Lower lobe of right lung (tissue), 2 donors: Measurements from ENCODE around the gene MORN1. TPM values are rescaled to one million over a fixed set of nuclear protein-coding genes. Genes with fewer than 3 reads are reported as not detected.

ENCODE experiments used
- ATAC-seq, 2 donors: fragments of 200-7000 bp; cut with Tn5 transposase; one replicate each; pipeline ENCODE4 v1.9.1; 2020 to 2022; ENCODE audit warnings: mild to moderate bottlenecking in 2 of 2, moderate library complexity in 2 of 2
- DNase-seq: peaks from one replicate; pipeline ENCODE4 v3.0.0-alpha.2; 2020
- H3K27ac ChIP-seq: fragments of 200-600 bp; one replicate; pipeline ENCODE4 v1.8.0; 2022
- H3K27me3 ChIP-seq: fragments of 200-600 bp; one replicate; pipeline ENCODE4 v1.8.0; 2022; ENCODE audit warnings: low read depth
- H3K36me3 ChIP-seq: fragments of 200-600 bp; one replicate; pipeline ENCODE4 v1.8.0; 2022; ENCODE audit warnings: mild to moderate bottlenecking
- H3K4me1 ChIP-seq: fragments of 200-600 bp; one replicate; pipeline ENCODE4 v1.8.0; 2022
- H3K4me3 ChIP-seq: fragments of 200-600 bp; one replicate; pipeline ENCODE4 v1.8.0; 2022; ENCODE audit warnings: mild to moderate bottlenecking
- H3K9me3 ChIP-seq: fragments of 200-600 bp; one replicate; pipeline ENCODE4 v1.8.0; 2022
- CTCF ChIP-seq: fragments of 200-600 bp; IDR thresholded peaks from one replicate; pipeline ENCODE4 v1.8.0; 2022; ENCODE audit warnings: antibody characterized with exemption, mild to moderate bottlenecking
- intact Hi-C: fragments of 100-400 bp; cut with DNase I; formaldehyde crosslinking; loops from one replicate; pipeline ENCODE4 v1.11.0; 2022
- total RNA-seq: library from RNA; stranded (reverse); fragmentation: NEBNext Ultra II Directional; extraction: Animal tissue kit (Norgen Biotek cat#: 25700); gene quantifications from one replicate; pipeline ENCODE4 v1.2.1, GENCODE V29; 2021
- donor health status: DM: no; HTN: yes; CAD: no; lungs with severe emphysema.

Gene MORN1
- total RNA-seq, 1 donor from 2014 or later: 13.4 TPM

GRCh38 chr1:2290595-2291510 lies 100.5 kb downstream of the MORN1 start:
- Histone ChIP-seq H3K4me3 (peak overlapping the region; percentile 45), H3K9me3 (no peaks in the 10 kb centered on the region), H3K27me3 (no peaks in the 10 kb centered on the region), H3K4me1 (peaks cover 83% of the 10 kb centered on the region), H3K36me3 (no peaks in the 10 kb centered on the region), H3K27ac (peak overlapping the region; percentile 88)
- no peak for TF ChIP-seq CTCF
- peak; percentile 81 to 84 for ATAC-seq
- intact Hi-C loops: no loop called here
- DNase-seq: peak; percentile 89

DNA sequence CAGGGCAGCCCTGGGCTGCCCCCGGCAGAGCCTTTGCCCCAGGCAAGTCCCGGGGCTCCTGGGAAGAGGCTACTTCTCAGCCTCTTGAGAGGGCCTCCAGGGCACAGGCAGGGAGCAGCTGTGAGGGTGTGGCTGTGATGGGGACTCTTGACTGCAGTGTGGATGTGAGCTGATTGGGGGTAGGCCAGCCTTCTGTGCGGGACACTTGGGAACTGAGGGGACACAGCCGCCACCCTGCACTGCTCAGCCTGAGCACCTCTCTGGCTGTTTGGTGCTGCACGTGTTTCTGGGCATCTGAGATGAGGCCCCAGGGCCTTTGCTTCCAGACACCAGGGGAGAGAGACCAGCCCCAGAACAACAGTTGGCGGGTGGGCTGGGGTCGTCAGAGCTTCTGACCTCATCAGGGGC lies 101.2 kb downstream of the MORN1 start:
- intact Hi-C loops: no loop called here

DNA sequence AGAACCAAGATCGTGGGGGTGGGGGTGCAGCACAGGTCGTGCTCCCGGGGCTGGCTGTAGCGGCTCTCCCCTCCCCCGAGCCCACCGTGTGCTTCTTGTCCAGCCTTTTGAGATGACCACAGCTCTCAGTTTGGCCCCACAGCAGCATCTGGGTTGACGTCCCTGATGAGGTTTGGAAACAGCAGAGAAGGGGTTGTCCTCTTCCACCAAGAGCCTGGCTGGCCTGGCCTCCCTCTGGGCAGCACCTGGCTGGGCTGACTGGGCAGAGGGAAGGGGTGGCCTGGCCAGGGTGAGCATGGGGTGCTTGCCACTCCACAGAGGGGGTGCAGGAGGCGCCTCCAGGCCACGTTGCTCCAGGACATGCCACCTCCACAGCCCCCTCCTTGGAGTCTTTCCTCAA lies 101.7 kb downstream of the MORN1 start:
- H3K4me3 ChIP-seq: no peak overlapping the region
- TF ChIP-seq CTCF: no peak
- intact Hi-C loops: no loop called here
- H3K9me3 ChIP-seq: no peaks in the 10 kb centered on the region
- peak overlapping the region; percentile 88 for H3K27ac ChIP-seq
- no peaks in the 10 kb centered on the region for H3K36me3 ChIP-seq
- peaks cover 77% of the 10 kb centered on the region for H3K4me1 ChIP-seq
- DNase-seq: no peak
- peak in 1 of 2 donors; percentile 1 for ATAC-seq
- no peaks in the 10 kb centered on the region for H3K27me3 ChIP-seq

More for the DNA sequence above, 101.2 kb downstream of the MORN1 start:
- Histone ChIP-seq H3K9me3 (no peaks in the 10 kb centered on the region), H3K27me3 (no peaks in the 10 kb centered on the region), H3K4me3 (peak overlapping the region; percentile 45), H3K36me3 (no peaks in the 10 kb centered on the region), H3K27ac (peak overlapping the region; percentile 88), H3K4me1 (peaks cover 77% of the 10 kb centered on the region)
- no peak for TF ChIP-seq CTCF
- ATAC-seq (peak; percentile 42 to 68), DNase-seq (no peak)

- Histone ChIP-seq H3K4me3 (no peak overlapping the region), H3K27ac (no peak overlapping the region), H3K9me3 (no peaks in the 10 kb centered on the region), H3K36me3 (no peaks in the 10 kb centered on the region), H3K4me1 (peaks cover 72% of the 10 kb centered on the region), H3K27me3 (no peaks in the 10 kb centered on the region)
- intact Hi-C loops: no loop called here
- ATAC-seq (no peak), DNase-seq (no peak)
- TF ChIP-seq CTCF: no peak
These were observed 102.4 kb downstream of the MORN1 start for GRCh38 chr1:2288816-2289536.

DNA sequence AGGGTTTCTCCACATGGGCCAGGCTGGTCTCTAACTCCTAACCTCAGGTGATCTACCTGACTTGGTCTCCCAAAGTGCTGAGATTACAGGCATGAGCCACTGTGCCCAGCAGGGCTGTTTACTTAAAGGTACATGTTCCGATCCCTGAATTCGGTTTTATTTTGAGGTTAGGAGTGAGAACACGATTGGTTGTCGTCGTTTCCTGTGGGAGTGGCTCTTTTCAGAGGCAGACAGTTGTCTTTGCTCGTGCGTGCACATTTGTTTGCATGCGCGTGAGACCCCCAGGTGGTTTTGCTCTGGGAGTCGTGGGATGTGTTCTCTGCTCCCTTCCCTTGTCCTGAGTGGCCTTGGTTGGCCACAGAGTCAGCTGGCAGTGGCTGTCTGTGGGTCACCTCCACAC lies 103.0 kb downstream of the MORN1 start:
- no peak for ATAC-seq
- peaks cover 72% of the 10 kb centered on the region for H3K4me1 ChIP-seq
- H3K27ac ChIP-seq: no peak overlapping the region
- no peaks in the 10 kb centered on the region for H3K36me3 ChIP-seq
- no peak for TF ChIP-seq CTCF
- DNase-seq: no peak
- intact Hi-C loops: no loop called here
- no peaks in the 10 kb centered on the region for H3K9me3 ChIP-seq
- H3K4me3 ChIP-seq: no peak overlapping the region
- no peaks in the 10 kb centered on the region for H3K27me3 ChIP-seq
